K562 (cell line): Measurements from ENCODE around the gene KMT2E. TPM values are rescaled to one million over a fixed set of nuclear protein-coding genes. Genes with fewer than 3 reads are reported as not detected.

Experiments used
- ATF7 ChIP-seq: fragments of 450-650 bp; IDR thresholded peaks from 2 replicates; pipeline ENCODE4 v1.7.1; 2014; ENCODE audit warnings: mild to moderate bottlenecking, moderate library complexity
- CREM ChIP-seq: IDR thresholded peaks from 2 replicates; pipeline ENCODE4 v1.6.1; 2014; ENCODE audit warnings: antibody characterized with exemption, low read depth
- FOXK1 ChIP-seq: sonication (generic); formaldehyde crosslinking; IDR thresholded peaks from 2 replicates; pipeline ENCODE4 v1.8.0; 2022; ENCODE audit warnings: missing genetic modification reagents, mild to moderate bottlenecking, borderline replicate concordance
- HEY1 ChIP-seq: fragments of 250-450 bp; sonication (Bioruptor Pico); IDR thresholded peaks from 2 replicates; pipeline ENCODE4 v1.5.0; 2020; ENCODE audit warnings: mild to moderate bottlenecking, moderate library complexity, borderline replicate concordance
- JUND ChIP-seq, 2 experiments: IDR thresholded peaks; 2 replicates in 1 of 2; 3 replicates in 1 of 2; pipeline ENCODE4 v1.6.1; 2011; ENCODE audit warnings: borderline replicate concordance in 2 of 2, low read depth in 2 of 2, low read length in 2 of 2, improper control_type of control experiment in 1 of 2, missing biosample characterization in 1 of 2, missing genetic modification characterization in 1 of 2, missing genetic modification reagents in 1 of 2
- NFYB ChIP-seq: IDR thresholded peaks from 2 replicates; pipeline ENCODE4 v1.6.1; 2011; ENCODE audit warnings: mild to moderate bottlenecking, moderate library complexity; ENCODE audit not compliant: insufficient read length; ENCODE audit errors: extremely low read depth
- POLR2A ChIP-seq: fragments of 450-650 bp; conservative IDR thresholded peaks from 2 replicates; pipeline ENCODE4 v1.6.1; 2016
- POLR2H ChIP-seq: IDR thresholded peaks from 2 replicates; pipeline ENCODE4 v1.6.1; 2016; ENCODE audit warnings: missing genetic modification characterization, low read depth, mild to moderate bottlenecking, control low read depth, missing compliant biosample characterization, moderate library complexity
- RFX5 ChIP-seq: IDR thresholded peaks from 2 replicates; pipeline ENCODE4 v1.6.1; 2011; ENCODE audit warnings: low read depth, mild to moderate bottlenecking, improper control_type of control experiment, low read length
- RNF2 ChIP-seq: sonication (generic); IDR thresholded peaks from 2 replicates; pipeline ENCODE4 v1.6.1; 2016
- SUPT5H ChIP-seq: fragments of 450-650 bp; IDR thresholded peaks from 2 replicates; pipeline ENCODE4 v1.6.1; 2016
- ZBED1 ChIP-seq: IDR thresholded peaks from 2 replicates; pipeline ENCODE4 v1.6.1; 2014
- ZBTB1 ChIP-seq: sonication (generic); formaldehyde crosslinking; IDR thresholded peaks from 2 replicates; pipeline ENCODE4 v1.8.1; 2023; ENCODE audit warnings: missing genetic modification reagents, low read depth, mild to moderate bottlenecking, borderline replicate concordance
- ZKSCAN1 ChIP-seq: fragments of 150-350 bp; IDR thresholded peaks from 2 replicates; pipeline ENCODE4 v1.6.1; 2016; ENCODE audit warnings: low read depth, low read length
- ZNF146 ChIP-seq: IDR thresholded peaks from one replicate; pipeline ENCODE4 v1.6.1; 2018; ENCODE audit warnings: missing compliant biosample characterization; ENCODE audit not compliant: unreplicated experiment
- ZNF57 ChIP-seq: fragments of 450-650 bp; formaldehyde crosslinking; IDR thresholded peaks from 2 replicates; pipeline ENCODE4 v1.4.0; 2020; ENCODE audit warnings: mild to moderate bottlenecking, moderate library complexity
- ZNF699 ChIP-seq: fragments of 250-450 bp; sonication (Bioruptor Pico); IDR thresholded peaks from 2 replicates; pipeline ENCODE4 v1.8.0; 2021; ENCODE audit warnings: mild to moderate bottlenecking, moderate library complexity; ENCODE audit not compliant: insufficient replicate concordance
- ZNF717 ChIP-seq: fragments of 250-450 bp; sonication (Bioruptor Pico); IDR thresholded peaks from 2 replicates; pipeline ENCODE4 v1.5.0; 2021
- polyA plus RNA-seq, 8 experiments: library from polyadenylated mRNA; depleted of rRNA in 4 of 8; stranded (reverse) in 5 of 8; unstranded in 3 of 8; fragments of >200 nt; fragmentation: Nextera tagmentation in 2 of 8; fragmentation: Illumina TruSeq in 1 of 8; extraction: Ambion mirVana in 2 of 8; extraction: Trizol in 1 of 8; gene quantifications; 2 replicates each; pipeline versions ENCODE4 v1.2.1 to v1.2.3, GENCODE V29; 2011 to 2014; ENCODE audit warnings: inconsistent platforms in 1 of 8, missing spikeins in 1 of 8
- total RNA-seq, 7 experiments: library from RNA; depleted of rRNA in 6 of 7; stranded (reverse); fragments of >200 nt in 6 of 7; fragmentation: Illumina TruSeq in 2 of 7; extraction: Trizol in 2 of 7; gene quantifications; 2 replicates each; pipeline versions ENCODE4 v1.2.1 to v1.2.3, GENCODE V29; 2011 to 2021; ENCODE audit warnings: low replicate concordance in 1 of 7
- TF ChIP-seq, protein P1 (sequence below): fragments of 250-450 bp; sonication (Bioruptor Pico); IDR thresholded peaks from 2 replicates; pipeline ENCODE4 v1.5.0; 2020; ENCODE audit warnings: mild to moderate bottlenecking, borderline replicate concordance
- TF ChIP-seq, protein P2 (sequence below): fragments of 250-450 bp; sonication (Bioruptor Pico); IDR thresholded peaks from 2 replicates; pipeline ENCODE4 v1.8.0; 2021; ENCODE audit warnings: moderate library complexity, mild to moderate bottlenecking, inconsistent platforms
- TF ChIP-seq, protein P3 (sequence below), 2 experiments: fragments of 450-650 bp in 1 of 2; sonication (generic) in 1 of 2; formaldehyde crosslinking; conservative IDR thresholded peaks; 2 replicates each; pipeline versions ENCODE4 v1.4.0 to v1.8.1; 2020 to 2022; ENCODE audit warnings: mild to moderate bottlenecking in 1 of 2, missing genetic modification reagents in 1 of 2
- TF ChIP-seq, protein P4 (sequence below): fragments of 250-450 bp; sonication (Bioruptor Pico); IDR thresholded peaks from 2 replicates; pipeline ENCODE4 v1.4.0; 2020; ENCODE audit warnings: mild to moderate bottlenecking, moderate library complexity, borderline replicate concordance

Gene KMT2E
- total and polyA plus RNA-seq, 9 of the 15 experiments (the other 6 are each of a cell fraction or from before 2014, with no cell fraction given), result 8.9 to 55.3 (median 38.1) TPM

DNA sequence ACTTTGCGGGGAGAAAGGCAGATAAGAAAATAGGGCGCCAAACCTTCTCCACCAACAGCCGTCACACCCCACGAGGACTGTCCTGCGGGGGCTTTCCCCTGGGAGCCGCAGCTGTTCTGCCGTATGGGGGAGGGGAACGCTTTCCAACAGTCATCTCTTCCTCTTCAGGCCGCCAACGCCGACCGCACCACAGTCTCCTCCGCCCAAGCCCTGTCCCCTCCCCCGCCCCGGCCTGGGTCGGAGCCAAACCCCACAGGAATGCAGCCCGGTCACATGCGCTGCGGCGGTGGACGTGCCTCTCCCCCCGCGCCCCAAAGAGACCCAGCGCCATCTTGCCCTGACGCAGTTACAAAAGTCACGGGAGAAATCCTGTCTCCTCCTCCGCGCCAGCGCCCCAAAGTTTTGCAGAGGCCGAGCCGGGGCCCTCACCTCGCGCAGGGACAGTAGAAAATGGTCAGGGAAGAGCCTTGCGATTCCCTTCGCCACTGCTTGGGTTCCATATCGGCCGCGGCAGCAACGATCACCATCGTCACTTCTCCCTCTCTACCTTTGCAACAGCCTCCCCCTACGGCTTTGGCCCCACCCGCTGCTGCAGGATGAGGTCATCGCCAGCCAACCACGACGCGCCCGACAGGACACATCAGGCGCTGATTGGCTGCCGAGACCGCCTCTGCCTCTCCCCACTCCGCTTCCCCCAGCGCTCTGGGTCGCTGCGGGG, 1.3 kb upstream of the KMT2E start (continued):
- TF ChIP-seq, protein P1, sequence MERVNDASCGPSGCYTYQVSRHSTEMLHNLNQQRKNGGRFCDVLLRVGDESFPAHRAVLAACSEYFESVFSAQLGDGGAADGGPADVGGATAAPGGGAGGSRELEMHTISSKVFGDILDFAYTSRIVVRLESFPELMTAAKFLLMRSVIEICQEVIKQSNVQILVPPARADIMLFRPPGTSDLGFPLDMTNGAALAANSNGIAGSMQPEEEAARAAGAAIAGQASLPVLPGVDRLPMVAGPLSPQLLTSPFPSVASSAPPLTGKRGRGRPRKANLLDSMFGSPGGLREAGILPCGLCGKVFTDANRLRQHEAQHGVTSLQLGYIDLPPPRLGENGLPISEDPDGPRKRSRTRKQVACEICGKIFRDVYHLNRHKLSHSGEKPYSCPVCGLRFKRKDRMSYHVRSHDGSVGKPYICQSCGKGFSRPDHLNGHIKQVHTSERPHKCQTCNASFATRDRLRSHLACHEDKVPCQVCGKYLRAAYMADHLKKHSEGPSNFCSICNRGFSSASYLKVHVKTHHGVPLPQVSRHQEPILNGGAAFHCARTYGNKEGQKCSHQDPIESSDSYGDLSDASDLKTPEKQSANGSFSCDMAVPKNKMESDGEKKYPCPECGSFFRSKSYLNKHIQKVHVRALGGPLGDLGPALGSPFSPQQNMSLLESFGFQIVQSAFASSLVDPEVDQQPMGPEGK (CRISPR knock-in tag), result no peak
- TF ChIP-seq, protein P2, sequence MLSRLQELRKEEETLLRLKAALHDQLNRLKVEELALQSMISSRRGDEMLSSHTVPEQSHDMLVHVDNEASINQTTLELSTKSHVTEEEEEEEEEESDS (CRISPR knock-in tag), result no peak
- TF ChIP-seq ZNF146 (CRISPR knock-in tag), result no peak
- no peak for TF ChIP-seq ZNF699 (CRISPR knock-in tag)
- peak; percentile 94 for TF ChIP-seq NFYB
- TF ChIP-seq HEY1 (CRISPR knock-in tag), result no peak; the same call in 1 of the 2 replicates
- TF ChIP-seq ZNF717 (CRISPR knock-in tag), result no peak; the same call in 1 of the 2 replicates
- peak; percentile 99; the same call in 1 of the 2 replicates for TF ChIP-seq POLR2A
- TF ChIP-seq CREM, result peak; percentile 90
- peak; percentile 100 for TF ChIP-seq RNF2
- peak; percentile 46 for TF ChIP-seq RFX5
- TF ChIP-seq JUND (IDR thresholded peaks at IDR 0.05; ENCODE audit: borderline replicate concordance, low read depth, low read length), result peak; percentile 99
- peak; percentile 99 for TF ChIP-seq JUND (tag; IDR thresholded peaks at IDR 0.05; ENCODE audit: borderline replicate concordance, low read depth, low read length)
- TF ChIP-seq ZKSCAN1, result peak; percentile 77; the same call in 1 of the 2 replicates
- TF ChIP-seq ZBED1, result peak; percentile 94
- TF ChIP-seq, protein P3, sequence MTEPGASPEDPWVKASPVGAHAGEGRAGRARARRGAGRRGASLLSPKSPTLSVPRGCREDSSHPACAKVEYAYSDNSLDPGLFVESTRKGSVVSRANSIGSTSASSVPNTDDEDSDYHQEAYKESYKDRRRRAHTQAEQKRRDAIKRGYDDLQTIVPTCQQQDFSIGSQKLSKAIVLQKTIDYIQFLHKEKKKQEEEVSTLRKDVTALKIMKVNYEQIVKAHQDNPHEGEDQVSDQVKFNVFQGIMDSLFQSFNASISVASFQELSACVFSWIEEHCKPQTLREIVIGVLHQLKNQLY (CRISPR knock-in tag; conservative IDR thresholded peaks at IDR 0.05), result peak in 1 of 2 experiments; percentile 49; a peak in 2 of 4 replicates
- TF ChIP-seq ZNF57 (CRISPR knock-in tag), result no peak
- TF ChIP-seq, protein P4, sequence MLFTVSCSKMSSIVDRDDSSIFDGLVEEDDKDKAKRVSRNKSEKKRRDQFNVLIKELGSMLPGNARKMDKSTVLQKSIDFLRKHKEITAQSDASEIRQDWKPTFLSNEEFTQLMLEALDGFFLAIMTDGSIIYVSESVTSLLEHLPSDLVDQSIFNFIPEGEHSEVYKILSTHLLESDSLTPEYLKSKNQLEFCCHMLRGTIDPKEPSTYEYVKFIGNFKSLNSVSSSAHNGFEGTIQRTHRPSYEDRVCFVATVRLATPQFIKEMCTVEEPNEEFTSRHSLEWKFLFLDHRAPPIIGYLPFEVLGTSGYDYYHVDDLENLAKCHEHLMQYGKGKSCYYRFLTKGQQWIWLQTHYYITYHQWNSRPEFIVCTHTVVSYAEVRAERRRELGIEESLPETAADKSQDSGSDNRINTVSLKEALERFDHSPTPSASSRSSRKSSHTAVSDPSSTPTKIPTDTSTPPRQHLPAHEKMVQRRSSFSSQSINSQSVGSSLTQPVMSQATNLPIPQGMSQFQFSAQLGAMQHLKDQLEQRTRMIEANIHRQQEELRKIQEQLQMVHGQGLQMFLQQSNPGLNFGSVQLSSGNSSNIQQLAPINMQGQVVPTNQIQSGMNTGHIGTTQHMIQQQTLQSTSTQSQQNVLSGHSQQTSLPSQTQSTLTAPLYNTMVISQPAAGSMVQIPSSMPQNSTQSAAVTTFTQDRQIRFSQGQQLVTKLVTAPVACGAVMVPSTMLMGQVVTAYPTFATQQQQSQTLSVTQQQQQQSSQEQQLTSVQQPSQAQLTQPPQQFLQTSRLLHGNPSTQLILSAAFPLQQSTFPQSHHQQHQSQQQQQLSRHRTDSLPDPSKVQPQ (CRISPR knock-in tag), result 0 out of 2 replicates have a peak, but pooled peaks have one; percentile 23
- peak; percentile 100 for TF ChIP-seq ATF7
- peak; percentile 97; the same call in 1 of the 2 replicates for TF ChIP-seq ZBTB1 (CRISPR knock-in tag)
- TF ChIP-seq FOXK1 (CRISPR knock-in tag), result peak; percentile 84; the same call in 1 of the 2 replicates
- TF ChIP-seq SUPT5H, result peak; percentile 97
- peak; percentile 98 for TF ChIP-seq POLR2H (tag)
